Sciatic nerve (tissue), 2 donors: Measurements from ENCODE around the gene SORL1. TPM values are rescaled to one million over a fixed set of nuclear protein-coding genes. Genes with fewer than 3 reads are reported as not detected.
"Not testable (repeated sequence)": the region's sequence is repeated elsewhere in the genome, so short reads cannot be mapped to it uniquely, and the experiment has no call there.

Source experiments
- ATAC-seq: fragments of 200-7000 bp; cut with Tn5 transposase; one replicate; pipeline ENCODE4 v1.9.1; 2020; ENCODE audit warnings: mild to moderate bottlenecking, moderate library complexity
- DNase-seq: peaks from one replicate; pipeline ENCODE4 v3.0.0-alpha.2; 2020; ENCODE audit warnings: low spot score
- intact Hi-C: fragments of 100-400 bp; cut with DNase I; formaldehyde crosslinking; loops from one replicate; pipeline ENCODE4 v1.14.2; 2022
- total RNA-seq: library from RNA; stranded (reverse); fragmentation: NEBNext Ultra II Directional; extraction: Animal tissue kit (Norgen Biotek cat#: 25700); gene quantifications from one replicate; pipeline ENCODE4 v1.2.1, GENCODE V29; 2021
- donor health status: DM: no; HTN: no; CAD: no.
- donor health status: DM: no; HTN: no; CAD: no.

The SORL1 gene
- 45.1 TPM for total RNA-seq

GRCh38 chr11:121451986-121452608, at the start of gene SORL1:
SORL1 (plus strand) TSS chr11:121452314; CDS start chr11:121452332, 18 bp downstream.
- intact Hi-C loops: no loop called here
- peak; percentile 86 for DNase-seq
- peak; percentile 89 for ATAC-seq

- DNase-seq (no peak), ATAC-seq (no peak)
- intact Hi-C loops: no loop called here
These were observed 46.5 kb upstream of the SORL1 start for GRCh38 chr11:121405646-121406045.

DNA sequence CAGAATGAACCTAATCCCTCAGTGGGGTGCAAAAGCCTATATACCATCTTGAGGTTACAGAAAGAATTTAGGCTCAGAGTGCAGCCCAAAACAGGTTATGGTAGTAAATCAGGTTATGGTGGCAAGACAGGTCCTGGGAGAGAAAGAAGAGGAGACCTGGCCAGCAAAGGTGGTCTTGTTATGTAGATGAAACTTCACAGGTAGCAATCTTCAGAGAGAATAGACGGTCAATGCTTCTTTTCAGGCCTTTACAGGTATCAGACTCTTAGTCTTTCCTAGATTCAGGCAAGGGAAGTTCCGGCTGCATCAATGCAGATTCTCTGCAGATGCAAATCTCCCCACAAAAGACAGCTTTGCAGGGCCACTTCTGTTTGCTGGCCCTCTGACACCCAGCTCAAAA, 45.8 kb upstream of the SORL1 start:
- ATAC-seq (no peak), DNase-seq (no peak)
- intact Hi-C loops: no loop called here

GRCh38 chr11:121408830-121409229, 43.3 kb upstream of the SORL1 start:
- intact Hi-C loops: no loop called here
- no peak for DNase-seq
- ATAC-seq: no peak

- intact Hi-C loops, DNase-seq: not testable (repeated sequence)
These were observed 42.1 kb upstream of the SORL1 start for GRCh38 chr11:121410041-121410440.

GRCh38 chr11:121411330-121411729, 40.8 kb upstream of the SORL1 start:
- intact Hi-C loops: not testable (repeated sequence)

More at GRCh38 chr11:121410041-121410440, 42.1 kb upstream of the SORL1 start:
- not testable (repeated sequence) for ATAC-seq

DNA sequence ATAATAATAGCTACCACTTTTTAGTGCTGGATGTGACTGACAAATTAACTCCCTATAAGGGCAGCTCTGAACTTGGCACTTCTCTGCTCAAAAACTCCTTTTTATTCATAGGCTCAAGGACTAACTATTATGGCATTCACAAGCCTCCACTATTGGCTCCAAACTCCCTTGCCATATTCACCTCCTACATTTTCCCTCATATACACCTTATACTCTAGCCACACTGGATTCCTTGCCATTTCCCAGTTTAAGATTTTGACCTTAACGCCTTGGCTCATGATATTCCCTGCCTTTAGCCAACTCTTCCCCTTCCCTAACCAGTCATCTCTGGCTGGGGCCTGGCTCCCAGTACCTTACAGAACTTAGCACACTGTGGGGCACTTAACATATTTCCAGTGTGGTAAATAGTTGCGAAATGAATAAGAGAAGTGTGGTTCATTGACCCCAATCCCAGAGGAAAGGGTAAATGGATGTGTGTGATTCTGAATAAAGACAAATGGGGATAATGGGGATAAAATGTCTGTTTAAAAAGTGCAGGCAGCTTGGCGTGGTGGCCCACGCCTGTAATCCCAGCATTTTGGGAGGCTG, 40.0 kb upstream of the SORL1 start:
- intact Hi-C loops: no loop called here
- DNase-seq (no peak), ATAC-seq (no peak)

More at GRCh38 chr11:121411330-121411729, 40.8 kb upstream of the SORL1 start:
- DNase-seq, ATAC-seq: not testable (repeated sequence)

DNA sequence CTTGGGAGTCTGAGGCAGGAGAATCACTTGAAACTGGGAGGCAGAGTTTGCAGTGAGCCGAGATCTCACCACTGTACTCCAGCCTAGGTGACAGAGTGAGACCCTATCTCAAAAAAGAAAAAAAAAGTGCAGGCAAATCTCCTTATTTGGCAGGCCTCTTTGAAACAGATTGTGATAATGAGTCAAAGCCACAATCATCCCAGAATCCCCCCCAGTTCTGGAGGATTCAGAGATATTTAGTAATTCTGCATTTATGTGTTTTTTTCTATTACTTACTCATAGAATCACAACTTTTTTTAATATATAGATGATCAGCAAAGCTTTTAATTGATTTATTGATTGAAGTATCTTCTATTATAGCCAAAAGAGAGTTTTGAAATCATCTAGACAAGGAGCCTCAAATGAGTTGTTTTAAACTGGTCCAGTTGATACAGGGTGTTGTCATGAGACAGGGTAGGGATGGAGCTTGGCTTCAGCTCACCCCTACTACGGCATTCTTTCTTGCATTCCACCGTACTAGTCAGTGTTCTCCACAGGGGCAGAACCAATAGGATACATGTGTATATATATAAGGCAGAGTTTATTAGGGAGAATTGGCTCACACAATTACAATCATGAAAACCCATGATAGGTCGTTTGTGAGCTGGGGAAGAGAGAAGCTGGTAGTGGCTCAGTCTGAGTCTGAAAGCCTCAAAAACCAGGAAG, 39.3 kb upstream of the SORL1 start:
- intact Hi-C loops: no loop called here
- no peak for ATAC-seq

DNA sequence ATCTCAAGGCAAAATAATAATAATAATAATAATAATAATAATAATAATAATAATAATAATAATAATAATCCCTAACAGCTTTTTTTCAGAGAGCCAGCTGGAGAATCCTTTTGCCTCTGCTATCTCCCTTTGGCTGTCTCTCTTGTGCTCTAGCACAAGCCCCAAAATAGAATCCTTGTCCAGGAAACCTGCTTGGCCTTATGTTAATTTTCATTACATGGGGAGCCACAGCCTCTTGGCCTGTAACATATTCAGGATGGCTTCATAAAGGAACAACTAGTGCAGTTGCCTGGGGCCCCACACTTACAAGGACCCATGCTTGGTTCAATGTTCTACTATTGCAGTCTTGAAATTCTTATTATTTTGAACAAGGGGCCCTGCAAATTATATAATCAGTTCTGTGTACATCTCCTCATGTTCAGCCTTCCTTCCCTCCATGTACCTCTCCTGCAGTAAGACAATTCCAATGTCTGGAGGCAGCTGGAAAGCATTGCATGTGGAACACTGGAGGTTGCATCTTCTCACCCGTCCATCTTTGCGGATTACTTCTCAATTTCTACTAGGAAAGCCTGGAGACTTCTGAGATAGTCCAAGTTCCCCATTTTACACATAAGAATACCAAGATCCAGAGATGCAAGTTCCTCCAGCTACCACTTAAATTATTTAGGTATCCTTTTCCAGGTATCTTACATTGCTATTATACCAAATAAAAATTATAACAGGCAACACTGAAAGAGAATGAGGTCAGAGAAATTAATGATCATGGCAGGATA, 37.8 kb upstream of the SORL1 start:
- DNase-seq: no peak
- intact Hi-C loops: no loop called here
- no peak for ATAC-seq

More for the DNA sequence above, 39.3 kb upstream of the SORL1 start:
- DNase-seq: no peak

GRCh38 chr11:121415856-121416255, 36.3 kb upstream of the SORL1 start:
- intact Hi-C loops: no loop called here
- no peak for DNase-seq
- no peak for ATAC-seq

DNA sequence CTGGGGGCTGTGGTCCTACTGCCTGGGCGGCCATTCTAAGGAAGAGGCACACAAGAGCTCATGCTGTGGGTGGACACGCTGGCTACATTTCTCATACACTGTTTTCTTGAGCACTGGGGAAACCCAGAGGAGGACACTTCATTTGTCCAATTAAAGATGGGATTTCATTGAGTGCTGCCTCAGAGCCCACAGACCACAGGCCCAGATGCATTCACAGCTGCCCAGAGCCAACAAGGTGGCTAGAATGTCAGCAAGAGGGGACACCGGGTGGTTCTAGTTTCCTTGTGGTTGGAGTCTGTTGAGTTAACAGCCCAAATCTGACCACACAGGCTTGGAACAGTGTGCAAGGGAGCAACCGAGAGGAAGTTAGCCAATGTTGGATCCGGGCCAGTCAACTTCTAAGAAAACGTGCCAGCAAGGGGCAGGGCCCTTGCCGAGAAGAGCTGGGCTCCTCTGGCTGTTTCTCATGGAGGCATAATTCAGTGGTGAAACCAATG, 35.0 kb upstream of the SORL1 start:
- DNase-seq: peak; percentile 91
- ATAC-seq: peak; percentile 98
- intact Hi-C loops: no loop called here

DNA sequence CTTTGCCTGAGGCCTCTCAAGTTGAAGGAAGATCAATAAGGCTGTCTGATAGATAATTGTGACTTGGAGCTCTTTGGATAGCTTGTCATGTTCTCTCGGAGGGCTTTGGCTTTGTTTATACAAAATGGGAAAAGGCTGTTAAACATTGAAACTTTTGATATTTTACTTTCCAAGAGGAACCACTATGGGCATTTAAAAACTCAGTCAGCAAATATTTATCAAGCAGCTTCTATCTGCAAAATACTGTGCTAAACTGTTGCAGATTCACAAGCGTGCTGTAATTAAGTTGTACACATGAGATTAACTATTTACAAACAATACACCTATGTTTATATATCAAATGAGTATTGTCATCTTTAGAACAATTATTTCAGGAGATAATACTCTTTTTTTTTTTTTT, 34.5 kb upstream of the SORL1 start:
- no peak for DNase-seq
- peak; percentile 13 for ATAC-seq
- intact Hi-C loops: no loop called here

GRCh38 chr11:121418625-121419114, 33.4 kb upstream of the SORL1 start:
- ATAC-seq (peak; percentile 41), DNase-seq (no peak)

DNA sequence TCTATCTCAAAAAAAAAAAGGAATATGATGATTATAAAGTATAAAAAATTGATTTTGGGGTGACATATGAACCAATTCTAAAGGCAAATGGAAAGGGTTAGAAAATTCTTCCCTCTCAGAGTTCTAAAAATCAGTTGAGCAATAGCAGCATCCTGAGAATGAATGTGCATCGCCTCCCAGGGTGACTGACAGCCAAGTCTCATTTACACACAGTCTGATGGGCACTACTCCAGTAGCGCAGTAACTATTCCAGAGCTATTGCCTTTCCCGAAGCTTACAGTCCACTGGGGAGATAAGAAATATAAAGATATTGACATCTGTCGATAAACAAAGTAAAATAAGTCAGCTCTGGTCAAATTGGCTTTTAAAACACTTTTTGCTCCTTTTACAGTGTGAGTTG, 32.3 kb upstream of the SORL1 start:
- ATAC-seq (no peak), DNase-seq (no peak)
- intact Hi-C loops: no loop called here

More at GRCh38 chr11:121418625-121419114, 33.4 kb upstream of the SORL1 start:
- intact Hi-C loops: no loop called here

DNA sequence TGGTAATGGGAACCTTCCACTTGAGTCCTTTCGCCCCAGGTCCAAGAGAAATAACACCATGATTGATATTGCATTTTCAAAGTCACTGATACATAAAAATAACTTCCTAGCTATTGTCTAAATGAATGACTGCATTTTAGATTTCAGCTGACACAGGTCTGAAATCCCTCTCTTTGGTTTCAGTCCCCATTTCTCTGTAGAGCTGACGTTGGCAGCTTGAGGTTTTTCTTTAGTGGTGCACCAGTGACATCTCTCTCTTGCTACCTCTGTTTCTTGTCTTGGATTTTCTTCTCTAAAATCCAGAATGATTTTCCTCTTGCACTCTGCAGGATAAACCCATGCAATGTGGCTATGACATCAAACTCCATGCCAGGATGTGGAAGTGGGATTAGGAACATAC, 31.7 kb upstream of the SORL1 start:
- intact Hi-C loops: no loop called here
- ATAC-seq: no peak
- no peak for DNase-seq

DNA sequence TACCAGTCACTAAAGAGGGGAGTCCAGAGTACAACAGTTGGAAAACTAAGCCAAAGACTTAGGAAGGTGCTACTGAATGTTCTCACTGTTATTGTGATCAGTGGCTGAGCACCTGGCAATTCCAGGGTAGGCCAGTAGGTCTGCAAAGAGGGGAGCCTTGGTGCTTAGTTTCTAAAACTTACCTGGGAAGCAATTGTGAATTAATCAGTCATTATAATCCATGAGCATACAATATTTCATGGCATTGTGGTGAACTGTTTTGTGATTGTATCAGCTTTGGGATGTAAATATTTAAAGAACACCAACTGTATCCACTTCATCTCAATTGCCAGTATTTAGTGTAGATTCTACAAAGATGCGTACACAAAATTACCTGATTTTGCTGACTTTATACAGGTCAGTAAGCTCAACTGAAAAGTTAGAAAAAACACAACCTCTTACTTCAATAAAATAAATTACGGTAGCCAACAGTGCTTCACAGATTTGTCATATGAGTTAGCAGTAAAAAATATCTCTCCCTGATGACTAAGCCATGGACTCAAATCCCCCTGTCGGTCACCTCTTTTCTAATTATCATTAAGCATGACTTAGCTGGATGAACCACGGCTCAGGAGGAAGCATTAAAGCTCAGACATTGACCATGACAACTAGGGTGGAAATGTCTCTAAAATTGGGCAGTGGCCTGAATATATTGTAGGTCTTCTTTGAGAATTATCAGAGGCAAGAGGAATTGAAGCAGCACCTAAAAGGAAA, 30.8 kb upstream of the SORL1 start:
- ATAC-seq: no peak
- intact Hi-C loops: no loop called here

DNA sequence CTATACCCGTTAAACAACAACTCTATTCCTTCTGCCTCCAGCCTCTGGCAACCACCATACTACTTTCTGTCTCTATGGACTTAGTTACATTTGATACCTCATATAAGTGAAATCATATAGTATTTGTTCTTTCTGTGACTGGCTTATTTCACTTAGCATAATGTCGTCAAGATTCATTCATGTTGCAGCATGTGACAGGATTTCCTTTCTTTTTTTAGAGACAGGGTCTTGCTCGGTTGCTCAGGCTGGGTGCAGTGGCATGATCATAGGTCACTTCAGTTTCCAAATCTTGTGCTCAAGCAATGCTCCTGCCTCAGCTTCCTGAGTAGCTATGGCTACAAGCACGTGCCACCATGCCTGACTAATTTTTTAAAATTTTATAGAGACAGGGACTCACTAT, 29.4 kb upstream of the SORL1 start:
- intact Hi-C loops: no loop called here
- ATAC-seq (no peak), DNase-seq (no peak)

More for the DNA sequence above, 30.8 kb upstream of the SORL1 start:
- no peak for DNase-seq

- DNase-seq (no peak), ATAC-seq (no peak)
- intact Hi-C loops: no loop called here
These were observed 26.3 kb upstream of the SORL1 start for GRCh38 chr11:121425828-121426227.
